HEK293T (cell line): ENCODE measurements around the gene FBXO31.

Source experiments
- CTCF ChIA-PET: fragments of 350-600 bp; formaldehyde crosslinking; extraction: SDS; loops from one replicate; lab custom pipeline; 2021; ENCODE audit warnings: antibody characterized with exemption, inconsistent platforms; lab: Yijun Ruan, JAX
- POLR2A ChIA-PET: fragments of 350-600 bp; formaldehyde crosslinking; extraction: SDS; loops from one replicate; lab custom pipeline; 2020; ENCODE audit warnings: antibody characterized with exemption, inconsistent platforms; lab: Yijun Ruan, JAX
- DNase-seq: peaks from one replicate; pipeline ENCODE4 v3.0.0; 2012; ENCODE audit warnings: mixed read lengths; ENCODE audit errors: extremely low spot score
- ARNT ChIP-seq: fragments of 450-650 bp; IDR thresholded peaks from 2 replicates; pipeline ENCODE4 v1.6.1; 2017; ENCODE audit warnings: mild to moderate bottlenecking
- BHLHE40 ChIP-seq: fragments of 450-650 bp; IDR thresholded peaks from 2 replicates; pipeline ENCODE4 v1.6.1; 2016; ENCODE audit warnings: mild to moderate bottlenecking, moderate library complexity, borderline replicate concordance
- CTBP1 ChIP-seq: fragments of 450-650 bp; IDR thresholded peaks from 2 replicates; pipeline ENCODE4 v1.6.1; 2016; ENCODE audit warnings: borderline replicate concordance
- ELF4 ChIP-seq: fragments of 450-650 bp; IDR thresholded peaks from 2 replicates; pipeline ENCODE4 v1.6.1; 2017; ENCODE audit warnings: antibody characterized with exemption
- FOXA1 ChIP-seq: fragments of 450-650 bp; IDR thresholded peaks from 2 replicates; pipeline ENCODE4 v1.6.1; 2016; ENCODE audit warnings: mild to moderate bottlenecking
- FOXK2 ChIP-seq: fragments of 450-650 bp; IDR thresholded peaks from 2 replicates; pipeline ENCODE4 v1.6.1; 2016; ENCODE audit warnings: mild to moderate bottlenecking
- FOXM1 ChIP-seq: fragments of 450-650 bp; IDR thresholded peaks from 2 replicates; pipeline ENCODE4 v1.6.1; 2017; ENCODE audit warnings: mild to moderate bottlenecking, borderline replicate concordance
- HDGF ChIP-seq: fragments of 450-650 bp; IDR thresholded peaks from 2 replicates; pipeline ENCODE4 v1.6.1; 2017; ENCODE audit warnings: antibody characterized with exemption, borderline replicate concordance
- L3MBTL2 ChIP-seq: fragments of 450-650 bp; conservative IDR thresholded peaks from 2 replicates; pipeline ENCODE4 v1.6.1; 2016; ENCODE audit warnings: mild to moderate bottlenecking
- LEF1 ChIP-seq: fragments of 450-650 bp; IDR thresholded peaks from 2 replicates; pipeline ENCODE4 v1.6.1; 2017; ENCODE audit warnings: mild to moderate bottlenecking, borderline replicate concordance
- NFRKB ChIP-seq: fragments of 450-650 bp; IDR thresholded peaks from 2 replicates; pipeline ENCODE4 v1.6.1; 2016; ENCODE audit warnings: mild to moderate bottlenecking, moderate library complexity
- SP1 ChIP-seq: fragments of 450-650 bp; IDR thresholded peaks from 2 replicates; pipeline ENCODE4 v1.6.1; 2017
- SUZ12 ChIP-seq: fragments of 450-650 bp; IDR thresholded peaks from 2 replicates; pipeline ENCODE4 v1.6.1; 2016; ENCODE audit warnings: mild to moderate bottlenecking
- TARDBP ChIP-seq: fragments of 450-650 bp; IDR thresholded peaks from 2 replicates; pipeline ENCODE4 v1.6.1; 2016
- ZNF384 ChIP-seq: fragments of 450-650 bp; IDR thresholded peaks from 2 replicates; pipeline ENCODE4 v1.6.1; 2016
- TF ChIP-seq, protein P1 (sequence below): fragments of 450-650 bp; IDR thresholded peaks from 2 replicates; pipeline ENCODE4 v1.6.1; 2016

The FBXO31 gene

DNA sequence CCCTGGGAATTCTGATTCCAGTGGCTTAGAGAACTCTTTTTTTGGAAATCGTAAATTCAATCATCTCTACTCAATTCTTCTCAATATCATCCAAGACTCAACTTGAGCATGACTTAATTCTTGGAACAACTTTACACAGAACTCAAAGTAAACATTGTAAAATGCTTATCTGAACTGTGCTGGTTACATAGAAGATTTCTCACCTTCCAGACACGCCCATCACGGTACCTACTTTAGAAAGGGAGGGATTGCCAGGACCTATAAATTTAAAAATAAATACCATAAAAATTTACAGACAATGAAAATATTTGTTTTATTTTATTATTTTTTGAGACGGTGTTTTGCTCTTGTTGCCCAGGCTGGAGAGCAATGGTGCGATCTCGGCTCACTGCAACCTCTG is 35.1 kb upstream of the FBXO31 start:
- TF ChIP-seq HDGF (no peak), FOXA1 (no peak), SUZ12 (no peak), SP1 (no peak)
- POLR2A ChIA-PET: no interaction called here
- CTCF ChIA-PET: no interaction called here
- DNase-seq: no peak

DNA sequence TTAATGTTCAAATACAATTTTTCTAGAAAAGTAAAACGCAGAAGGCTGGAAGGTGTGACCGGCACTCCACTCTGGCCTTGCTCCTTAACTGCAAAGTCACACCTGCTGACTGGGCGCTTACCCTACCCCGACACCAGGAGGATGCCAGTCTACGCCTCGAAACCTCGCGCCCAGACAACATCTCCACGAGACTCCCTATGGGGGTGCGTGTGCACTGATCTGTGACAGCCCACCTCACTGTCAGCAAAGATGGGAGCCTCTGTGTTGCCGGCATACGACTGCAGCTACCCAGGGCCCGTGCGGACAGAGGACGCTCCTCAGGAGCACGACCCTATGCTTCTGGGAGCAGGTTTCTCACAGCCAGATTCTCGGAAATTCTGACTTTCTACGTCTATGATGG is 34.6 kb upstream of the FBXO31 start:
- ChIA-PET CTCF (no interaction called here), POLR2A (interaction anchor here (0.7 kb wide), 1 partner anchor 16 kb away, joined by 3 read pairs; no protein-coding TSS in a partner anchor)
- DNase-seq: no peak
- no peak for TF ChIP-seq SUZ12
- TF ChIP-seq SP1: no peak
- TF ChIP-seq LEF1: no peak
- TF ChIP-seq CTBP1: no peak
- no peak for TF ChIP-seq TARDBP
- TF ChIP-seq, protein P1, sequence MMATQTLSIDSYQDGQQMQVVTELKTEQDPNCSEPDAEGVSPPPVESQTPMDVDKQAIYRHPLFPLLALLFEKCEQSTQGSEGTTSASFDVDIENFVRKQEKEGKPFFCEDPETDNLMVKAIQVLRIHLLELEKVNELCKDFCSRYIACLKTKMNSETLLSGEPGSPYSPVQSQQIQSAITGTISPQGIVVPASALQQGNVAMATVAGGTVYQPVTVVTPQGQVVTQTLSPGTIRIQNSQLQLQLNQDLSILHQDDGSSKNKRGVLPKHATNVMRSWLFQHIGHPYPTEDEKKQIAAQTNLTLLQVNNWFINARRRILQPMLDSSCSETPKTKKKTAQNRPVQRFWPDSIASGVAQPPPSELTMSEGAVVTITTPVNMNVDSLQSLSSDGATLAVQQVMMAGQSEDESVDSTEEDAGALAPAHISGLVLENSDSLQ: no peak
- no peak for TF ChIP-seq BHLHE40
- TF ChIP-seq FOXK2: no peak

DNA sequence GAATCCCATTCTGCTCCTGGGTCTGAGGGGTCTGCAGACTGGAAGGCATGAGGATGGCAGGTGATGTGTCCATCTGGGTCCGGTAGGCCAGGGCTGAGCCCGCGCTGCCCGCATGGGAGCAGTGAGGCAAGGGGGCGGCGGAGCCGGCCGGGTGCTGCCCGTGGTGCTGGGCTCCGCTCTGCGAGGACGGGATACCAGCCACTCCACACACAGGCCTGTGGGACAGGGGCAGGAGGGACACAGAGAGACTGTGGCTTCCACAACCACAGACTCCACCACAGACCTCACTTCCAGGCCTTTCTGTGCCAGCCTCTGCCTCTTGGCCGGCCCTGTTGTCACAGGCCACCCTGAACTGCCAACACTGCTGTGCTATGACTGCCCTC is 33.9 kb upstream of the FBXO31 start:
- no peak for DNase-seq
- ChIA-PET POLR2A (interaction anchor here (0.7 kb wide), 1 partner anchor 15 kb away, joined by 3 read pairs; no protein-coding TSS in a partner anchor), CTCF (interaction anchor here (1.3 kb wide), 1 partner anchor 219 kb away, joined by 8 read pairs; no protein-coding TSS in a partner anchor)
- no peak for TF ChIP-seq FOXA1
- TF ChIP-seq, protein P1: no peak
- TF ChIP-seq ZNF384: no peak
- no peak for TF ChIP-seq TARDBP
- TF ChIP-seq SP1: no peak
- no peak for TF ChIP-seq ELF4
- no peak for TF ChIP-seq BHLHE40
- TF ChIP-seq ARNT: no peak
- no peak for TF ChIP-seq LEF1
- TF ChIP-seq HDGF: no peak
- no peak for TF ChIP-seq CTBP1
- no peak for TF ChIP-seq L3MBTL2
- TF ChIP-seq SUZ12: no peak
- TF ChIP-seq NFRKB: no peak

DNA sequence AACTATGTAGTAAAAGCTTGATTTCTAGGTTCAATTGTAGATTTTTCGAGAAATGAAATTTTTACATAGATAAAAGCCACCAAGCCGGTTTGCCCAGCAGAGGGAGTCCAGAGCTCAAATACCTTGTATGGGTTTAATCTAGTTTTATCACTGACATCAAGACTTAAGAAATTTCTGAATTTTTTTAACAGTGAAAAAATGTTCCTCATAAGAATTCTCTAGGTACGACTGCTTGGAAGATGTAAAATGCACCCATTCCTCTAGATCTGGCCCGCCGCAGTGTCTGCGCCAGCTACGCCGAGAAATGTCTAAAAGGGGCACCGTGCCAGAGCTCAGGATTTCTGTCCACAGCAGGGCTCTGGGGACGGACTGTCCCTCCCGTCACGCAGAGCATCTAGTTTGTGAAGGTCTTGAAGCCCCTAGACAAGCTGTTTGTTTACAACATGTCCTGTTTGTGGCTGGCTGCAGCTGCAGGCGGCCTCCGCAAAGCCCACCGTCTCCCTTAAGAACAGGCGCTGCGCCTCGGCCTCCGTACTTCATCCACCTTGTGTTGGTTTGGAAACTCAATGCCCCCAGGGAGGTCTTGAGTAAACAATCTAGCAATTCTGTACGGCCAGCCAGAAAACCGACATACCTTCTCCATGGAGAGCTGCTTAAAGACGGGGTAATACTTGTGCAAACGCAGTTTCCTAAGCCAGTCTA is 33.4 kb upstream of the FBXO31 start:
- POLR2A ChIA-PET: no interaction called here
- CTCF ChIA-PET: interaction anchor here (0.8 to 1.3 kb wide), 5 partner anchors 23 to 219 kb away, joined by 3 to 9 read pairs (median 3); no protein-coding TSS in a partner anchor
- DNase-seq: no peak
- no peak for TF ChIP-seq L3MBTL2
- TF ChIP-seq FOXM1: no peak
- TF ChIP-seq SUZ12: no peak
- TF ChIP-seq FOXK2: no peak
- no peak for TF ChIP-seq HDGF
- TF ChIP-seq FOXA1: no peak
- no peak for TF ChIP-seq SP1

DNA sequence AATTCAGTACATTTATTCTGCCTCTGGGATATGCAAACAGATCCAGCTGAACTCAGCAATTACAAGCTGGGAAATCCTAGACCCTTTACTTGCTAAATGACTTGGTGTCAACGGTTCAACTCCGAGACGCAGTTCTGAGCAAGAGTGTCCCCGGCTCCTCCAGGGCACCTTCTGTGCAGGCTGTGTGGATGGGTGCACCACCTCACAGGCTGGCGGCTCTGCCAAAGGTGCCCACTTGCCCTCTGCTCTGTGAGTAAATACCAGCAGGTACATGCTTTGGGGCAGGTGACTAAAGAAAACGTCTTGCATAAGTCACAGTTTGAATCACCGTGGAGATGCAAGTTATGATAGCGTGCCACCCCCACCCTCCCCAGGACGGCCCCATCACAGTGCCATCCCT is 31.9 kb upstream of the FBXO31 start:
- POLR2A ChIA-PET: no interaction called here
- CTCF ChIA-PET: no interaction called here
- no peak for TF ChIP-seq FOXK2
- TF ChIP-seq FOXM1: no peak
- TF ChIP-seq ELF4: no peak
- no peak for TF ChIP-seq ARNT
- no peak for TF ChIP-seq HDGF
- no peak for TF ChIP-seq LEF1
- TF ChIP-seq TARDBP: no peak
- TF ChIP-seq, protein P1: no peak
- no peak for TF ChIP-seq BHLHE40
- TF ChIP-seq SP1: no peak
- TF ChIP-seq L3MBTL2: no peak
- TF ChIP-seq SUZ12: no peak
- TF ChIP-seq NFRKB: no peak
- no peak for TF ChIP-seq CTBP1
- TF ChIP-seq ZNF384: no peak
- TF ChIP-seq FOXA1: no peak
- no peak for DNase-seq

DNA sequence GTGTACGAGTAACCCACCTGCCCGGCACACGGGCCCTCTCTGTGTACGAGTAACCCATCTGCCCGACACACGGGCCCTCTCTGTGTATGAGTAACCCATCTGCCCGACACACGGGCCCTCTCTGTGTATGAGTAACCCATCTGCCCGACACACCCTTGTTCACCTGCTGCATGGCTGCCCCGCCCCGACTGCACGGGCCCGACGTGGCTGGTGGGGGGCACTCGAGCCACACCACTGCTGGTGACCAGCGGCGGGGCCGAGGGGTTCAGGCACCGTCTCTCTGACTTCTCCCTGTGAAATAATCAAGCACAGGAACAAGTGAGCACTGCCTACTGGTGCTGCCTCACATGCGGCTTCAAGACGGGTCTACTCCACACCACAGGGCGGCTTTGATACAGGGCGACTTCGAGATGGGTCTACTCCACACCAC is 30.7 kb upstream of the FBXO31 start:
- TF ChIP-seq, protein P1: no peak
- TF ChIP-seq ARNT (no peak), BHLHE40 (no peak), ELF4 (no peak), NFRKB (no peak), FOXA1 (no peak), TARDBP (no peak), ZNF384 (no peak)
- ChIA-PET CTCF (no interaction called here), POLR2A (no interaction called here)
- DNase-seq: no peak
